ENCODE measurements around the gene PXMP2. TPM values are rescaled to one million over a fixed set of nuclear protein-coding genes. Genes with fewer than 3 reads are reported as not detected.
A peak's percentile ranks its signal among the peaks of the same experiment; 100 is the strongest.

Gene PXMP2
- polyA plus RNA-seq, 1 donor (not counting 4 experiments of a cell fraction or from before 2014, with no cell fraction given) = 18.0 TPM

DNA sequence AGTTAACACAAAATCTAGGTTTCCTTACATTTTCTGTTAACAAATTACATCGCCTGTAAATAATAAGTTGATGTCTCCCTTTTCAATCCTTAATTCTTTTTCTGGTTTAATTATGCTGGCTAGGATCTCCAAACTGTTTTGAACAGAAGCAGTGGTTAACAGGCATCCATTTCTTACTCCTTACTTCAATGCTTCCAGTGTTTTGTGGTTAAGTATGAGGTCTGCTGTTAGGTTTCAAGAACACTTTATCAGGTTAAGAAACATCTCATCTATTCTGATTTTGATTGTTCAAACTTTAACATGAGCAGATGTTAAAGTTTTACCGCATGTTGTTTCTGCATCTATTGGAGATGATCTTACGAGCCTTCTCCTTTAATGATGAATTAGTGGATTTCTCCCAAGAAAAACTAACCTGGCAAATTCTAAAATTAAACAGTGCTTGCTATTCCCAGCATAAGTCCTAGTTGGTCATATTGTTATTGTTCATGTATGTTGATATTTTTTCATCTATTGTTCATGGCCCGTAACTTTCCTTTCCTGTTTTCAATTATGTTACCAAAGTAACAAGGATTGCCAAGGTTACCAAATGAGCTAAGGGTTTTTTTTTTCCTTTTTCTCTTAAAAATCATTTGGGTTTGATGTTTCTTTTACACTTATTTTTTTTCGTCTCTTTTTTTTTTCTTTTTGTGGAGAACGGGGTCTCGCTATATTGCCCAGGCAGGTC, 33.7 kb upstream of the PXMP2 start:
- Histone ChIP-seq H3K27ac (ENCODE audit: control insufficient read depth, insufficient read depth, low read length) (no peak overlapping the region), H3K36me3 (ENCODE audit: control insufficient read depth in 2 of 2, extremely low read depth in 1 of 2, insufficient read depth in 2 of 2, low read length in 2 of 2) (peaks cover 11 to 20% of the 10 kb centered on the region in 2 experiments), H3K4me1 (ENCODE audit: control insufficient read depth, extremely low read depth, insufficient read depth, low read length) (no peaks in the 10 kb centered on the region), H4K20me1 (ENCODE audit: control insufficient read depth, extremely low read depth, insufficient read depth, low read length) (no peaks in the 10 kb centered on the region), H3K27me3 (ENCODE audit: control insufficient read depth, extremely low read depth, insufficient read depth, low read length) (no peaks in the 10 kb centered on the region), H3K9me3 (ENCODE audit: control insufficient read depth, low read depth, low read length) (no peaks in the 10 kb centered on the region), H2AFZ (ENCODE audit: control insufficient read depth, low read length) (no peak overlapping the region), H3K9ac (ENCODE audit: control insufficient read depth, extremely low read depth, insufficient read depth, low read length) (no peak overlapping the region), H3K4me3 (ENCODE audit: control insufficient read depth in 2 of 3, extremely low read depth in 1 of 3, insufficient read depth in 2 of 3, low read depth in 1 of 3, low read length in 3 of 3) (no peak overlapping the region), H3K9me1 (ENCODE audit: control insufficient read depth, extremely low read depth, insufficient read depth, low read length) (no peaks in the 10 kb centered on the region), H3K79me2 (ENCODE audit: control insufficient read depth, insufficient read depth, low read length) (no peaks in the 10 kb centered on the region), H3K4me2 (ENCODE audit: control insufficient read depth, extremely low read depth, insufficient read depth, low read depth, low read length) (no peak overlapping the region)
- no peak for DNase-seq (ENCODE audit: low read depth, low spot score)
- dilution Hi-C loops (cut with MboI; ENCODE audit: extremely low pct_ligation_motif_present, low sequenced_read_pairs) = no loop called here
- TF ChIP-seq, protein P1, sequence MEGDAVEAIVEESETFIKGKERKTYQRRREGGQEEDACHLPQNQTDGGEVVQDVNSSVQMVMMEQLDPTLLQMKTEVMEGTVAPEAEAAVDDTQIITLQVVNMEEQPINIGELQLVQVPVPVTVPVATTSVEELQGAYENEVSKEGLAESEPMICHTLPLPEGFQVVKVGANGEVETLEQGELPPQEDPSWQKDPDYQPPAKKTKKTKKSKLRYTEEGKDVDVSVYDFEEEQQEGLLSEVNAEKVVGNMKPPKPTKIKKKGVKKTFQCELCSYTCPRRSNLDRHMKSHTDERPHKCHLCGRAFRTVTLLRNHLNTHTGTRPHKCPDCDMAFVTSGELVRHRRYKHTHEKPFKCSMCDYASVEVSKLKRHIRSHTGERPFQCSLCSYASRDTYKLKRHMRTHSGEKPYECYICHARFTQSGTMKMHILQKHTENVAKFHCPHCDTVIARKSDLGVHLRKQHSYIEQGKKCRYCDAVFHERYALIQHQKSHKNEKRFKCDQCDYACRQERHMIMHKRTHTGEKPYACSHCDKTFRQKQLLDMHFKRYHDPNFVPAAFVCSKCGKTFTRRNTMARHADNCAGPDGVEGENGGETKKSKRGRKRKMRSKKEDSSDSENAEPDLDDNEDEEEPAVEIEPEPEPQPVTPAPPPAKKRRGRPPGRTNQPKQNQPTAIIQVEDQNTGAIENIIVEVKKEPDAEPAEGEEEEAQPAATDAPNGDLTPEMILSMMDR (optimal IDR thresholded peaks at IDR 0.05 in 1 of 3, IDR thresholded peaks at IDR 0.05 in 1 of 3, conservative IDR thresholded peaks at IDR 0.05 in 1 of 3; ENCODE audit: extremely low read depth in 1 of 3, insufficient read depth in 2 of 3, low read length in 3 of 3) = no peak
- no peak for TF ChIP-seq EZH2 (IDR thresholded peaks at IDR 0.05; ENCODE audit: low read length)
- FAIRE-seq = no peak

DNA sequence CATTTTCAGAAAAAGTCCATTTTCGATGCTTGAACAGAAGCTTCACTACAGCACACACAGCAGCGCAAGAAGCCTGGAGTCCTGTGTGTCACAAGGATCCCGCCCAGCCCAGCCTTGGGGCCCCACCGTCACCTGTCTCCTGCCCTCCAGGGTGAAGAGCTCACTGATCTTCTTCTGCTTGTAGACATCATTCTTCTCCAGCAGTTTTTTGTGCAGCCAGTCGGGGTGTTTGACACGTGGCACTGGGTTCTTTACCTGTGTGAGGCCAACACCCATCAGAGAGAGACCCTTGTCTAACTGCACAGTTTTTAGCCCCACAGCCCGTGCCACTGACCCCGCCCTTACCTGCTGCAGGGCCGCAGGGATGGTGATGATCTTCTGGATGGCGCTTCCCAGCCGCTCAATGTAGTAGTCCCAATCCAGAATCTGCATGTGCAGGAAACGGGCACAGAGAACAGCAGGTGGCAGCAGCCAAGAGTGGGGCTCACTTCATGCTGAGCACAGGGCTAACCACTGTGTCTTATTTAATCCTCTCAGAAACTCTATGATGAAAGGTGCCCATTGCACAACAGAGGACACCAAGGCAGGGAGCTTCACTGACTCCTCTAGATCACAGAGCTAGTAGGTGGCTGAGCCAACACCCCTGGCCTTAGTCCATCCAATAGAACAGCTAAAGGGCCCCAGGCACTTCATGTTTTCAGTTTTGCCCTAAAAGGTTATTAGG, 30.2 kb upstream of the PXMP2 start:
- Histone ChIP-seq H3K4me3 (ENCODE audit: control insufficient read depth in 2 of 3, extremely low read depth in 1 of 3, insufficient read depth in 2 of 3, low read depth in 1 of 3, low read length in 3 of 3) (no peak overlapping the region), H4K20me1 (ENCODE audit: control insufficient read depth, extremely low read depth, insufficient read depth, low read length) (no peaks in the 10 kb centered on the region), H3K9ac (ENCODE audit: control insufficient read depth, extremely low read depth, insufficient read depth, low read length) (no peak overlapping the region), H3K4me1 (ENCODE audit: control insufficient read depth, extremely low read depth, insufficient read depth, low read length) (no peaks in the 10 kb centered on the region), H2AFZ (ENCODE audit: control insufficient read depth, low read length) (no peak overlapping the region), H3K27me3 (ENCODE audit: control insufficient read depth, extremely low read depth, insufficient read depth, low read length) (no peaks in the 10 kb centered on the region), H3K27ac (ENCODE audit: control insufficient read depth, insufficient read depth, low read length) (no peak overlapping the region), H3K79me2 (ENCODE audit: control insufficient read depth, insufficient read depth, low read length) (no peaks in the 10 kb centered on the region), H3K36me3 (ENCODE audit: control insufficient read depth in 2 of 2, extremely low read depth in 1 of 2, insufficient read depth in 2 of 2, low read length in 2 of 2) (peaks cover 26 to 33% of the 10 kb centered on the region in 2 experiments), H3K9me3 (ENCODE audit: control insufficient read depth, low read depth, low read length) (no peaks in the 10 kb centered on the region), H3K4me2 (ENCODE audit: control insufficient read depth, extremely low read depth, insufficient read depth, low read depth, low read length) (no peak overlapping the region), H3K9me1 (ENCODE audit: control insufficient read depth, extremely low read depth, insufficient read depth, low read length) (no peaks in the 10 kb centered on the region)
- dilution Hi-C loops (cut with MboI; ENCODE audit: extremely low pct_ligation_motif_present, low sequenced_read_pairs) = no loop called here
- TF ChIP-seq EZH2 (IDR thresholded peaks at IDR 0.05; ENCODE audit: low read length) = no peak
- TF ChIP-seq, protein P1 (optimal IDR thresholded peaks at IDR 0.05 in 1 of 3, IDR thresholded peaks at IDR 0.05 in 1 of 3, conservative IDR thresholded peaks at IDR 0.05 in 1 of 3; ENCODE audit: extremely low read depth in 1 of 3, insufficient read depth in 2 of 3, low read length in 3 of 3) = peak in 1 of 3 experiments; percentile 30
- FAIRE-seq (no peak), DNase-seq (ENCODE audit: low read depth, low spot score) (no peak)
